ENCODE results near the gene NMT1. TPM values are rescaled to one million over a fixed set of nuclear protein-coding genes. Genes with fewer than 3 reads are reported as not detected.
A peak's percentile ranks its signal among the peaks of the same experiment; 100 is the strongest.

Gene NMT1
- total RNA-seq, 1 donor from 2014 or later, result 118 TPM

- Mint-ChIP-seq H3K4me1 (peaks cover 28% of the 10 kb centered on the region), H3K27ac (ENCODE audit: unreplicated experiment) (no peak overlapping the region), H3K27me3 (ENCODE audit: low read depth) (peaks cover 38% of the 10 kb centered on the region), H3K9me3 (no peaks in the 10 kb centered on the region), H3K36me3 (ENCODE audit: low read depth) (peaks cover 8% of the 10 kb centered on the region), H3K4me3 (peak overlapping the region; percentile 57)
- no peak for DNase-seq (ENCODE audit: low read depth, low spot score)
- TF ChIP-seq CTCF (conservative IDR thresholded peaks at IDR 0.05), result no peak
These were observed 38.3 kb upstream of the NMT1 start for GRCh38 chr17:45022655-45023339.

GRCh38 chr17:45029096-45029495 lies 32.0 kb upstream of the NMT1 start:
- Mint-ChIP-seq H3K36me3 (ENCODE audit: low read depth) (peaks cover 5% of the 10 kb centered on the region), H3K27me3 (ENCODE audit: low read depth) (no peaks in the 10 kb centered on the region), H3K27ac (ENCODE audit: unreplicated experiment) (no peak overlapping the region)

GRCh38 chr17:45029758-45030423 lies 31.2 kb upstream of the NMT1 start:
- H3K27me3 Mint-ChIP-seq (ENCODE audit: low read depth), result no peaks in the 10 kb centered on the region

More at GRCh38 chr17:45029096-45029495, 32.0 kb upstream of the NMT1 start:
- DNase-seq (ENCODE audit: low read depth, low spot score), result no peak
- Mint-ChIP-seq H3K9me3 (no peaks in the 10 kb centered on the region), H3K4me3 (no peak overlapping the region), H3K4me1 (no peaks in the 10 kb centered on the region)
- no peak for TF ChIP-seq CTCF (conservative IDR thresholded peaks at IDR 0.05)

GRCh38 chr17:45030733-45031132 lies 30.4 kb upstream of the NMT1 start:
- Mint-ChIP-seq H3K4me3 (no peak overlapping the region), H3K27ac (ENCODE audit: unreplicated experiment) (no peak overlapping the region), H3K27me3 (ENCODE audit: low read depth) (no peaks in the 10 kb centered on the region), H3K36me3 (ENCODE audit: low read depth) (peaks cover 9% of the 10 kb centered on the region), H3K9me3 (no peaks in the 10 kb centered on the region), H3K4me1 (no peaks in the 10 kb centered on the region)
- DNase-seq (ENCODE audit: low read depth, low spot score), result no peak
- no peak for TF ChIP-seq CTCF (conservative IDR thresholded peaks at IDR 0.05)

More at GRCh38 chr17:45029758-45030423, 31.2 kb upstream of the NMT1 start:
- Mint-ChIP-seq H3K36me3 (ENCODE audit: low read depth) (peaks cover 9% of the 10 kb centered on the region), H3K9me3 (no peaks in the 10 kb centered on the region), H3K27ac (ENCODE audit: unreplicated experiment) (peak overlapping the region; percentile 43), H3K4me1 (no peaks in the 10 kb centered on the region), H3K4me3 (no peak overlapping the region)
- DNase-seq (ENCODE audit: low read depth, low spot score), result no peak
- TF ChIP-seq CTCF (conservative IDR thresholded peaks at IDR 0.05), result no peak

GRCh38 chr17:45031231-45032173 lies 29.6 kb upstream of the NMT1 start:
- Mint-ChIP-seq H3K36me3 (ENCODE audit: low read depth) (peaks cover 9% of the 10 kb centered on the region), H3K27me3 (ENCODE audit: low read depth) (no peaks in the 10 kb centered on the region), H3K9me3 (no peaks in the 10 kb centered on the region), H3K4me3 (peak overlapping the region; percentile 23), H3K4me1 (no peaks in the 10 kb centered on the region), H3K27ac (ENCODE audit: unreplicated experiment) (peak overlapping the region; percentile 87)
- no peak for DNase-seq (ENCODE audit: low read depth, low spot score)
- TF ChIP-seq CTCF (conservative IDR thresholded peaks at IDR 0.05), result no peak

Measured in neural crest cell (in vitro differentiated cells).